Measurements from ENCODE around the gene TIAM1. TPM values are rescaled to one million over a fixed set of nuclear protein-coding genes. Genes with fewer than 3 reads are reported as not detected.

The TIAM1 gene
- total and polyA plus RNA-seq, 2 donors from 2014 or later: 4.6 to 30.0 TPM

DNA sequence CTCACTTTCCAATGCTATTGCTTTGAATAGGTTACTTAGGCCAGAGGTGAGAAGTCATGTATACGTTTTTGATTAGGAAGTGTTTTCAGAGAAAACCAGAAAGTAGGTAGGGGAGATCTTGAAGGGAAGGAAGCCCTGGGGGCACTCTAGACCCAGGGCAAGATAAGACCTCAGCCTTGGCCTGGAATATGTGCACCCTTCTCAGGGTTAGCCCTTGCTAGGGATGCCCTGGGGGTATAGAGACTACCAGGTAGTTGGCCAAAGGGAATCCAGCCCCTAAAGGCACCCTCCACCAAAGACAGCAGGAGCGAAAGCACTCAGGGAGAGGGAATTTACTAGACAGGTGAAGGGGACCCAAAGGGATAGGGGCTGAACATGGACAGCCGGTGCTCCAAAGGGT is 7.0 kb downstream of the TIAM1 start:
- H3K4me1 ChIP-seq (ENCODE audit: control insufficient read depth in 2 of 3, insufficient read depth in 2 of 3, low read depth in 1 of 3, low read length in 3 of 3): no peaks in the 10 kb centered on the region
- TF ChIP-seq, protein P1, sequence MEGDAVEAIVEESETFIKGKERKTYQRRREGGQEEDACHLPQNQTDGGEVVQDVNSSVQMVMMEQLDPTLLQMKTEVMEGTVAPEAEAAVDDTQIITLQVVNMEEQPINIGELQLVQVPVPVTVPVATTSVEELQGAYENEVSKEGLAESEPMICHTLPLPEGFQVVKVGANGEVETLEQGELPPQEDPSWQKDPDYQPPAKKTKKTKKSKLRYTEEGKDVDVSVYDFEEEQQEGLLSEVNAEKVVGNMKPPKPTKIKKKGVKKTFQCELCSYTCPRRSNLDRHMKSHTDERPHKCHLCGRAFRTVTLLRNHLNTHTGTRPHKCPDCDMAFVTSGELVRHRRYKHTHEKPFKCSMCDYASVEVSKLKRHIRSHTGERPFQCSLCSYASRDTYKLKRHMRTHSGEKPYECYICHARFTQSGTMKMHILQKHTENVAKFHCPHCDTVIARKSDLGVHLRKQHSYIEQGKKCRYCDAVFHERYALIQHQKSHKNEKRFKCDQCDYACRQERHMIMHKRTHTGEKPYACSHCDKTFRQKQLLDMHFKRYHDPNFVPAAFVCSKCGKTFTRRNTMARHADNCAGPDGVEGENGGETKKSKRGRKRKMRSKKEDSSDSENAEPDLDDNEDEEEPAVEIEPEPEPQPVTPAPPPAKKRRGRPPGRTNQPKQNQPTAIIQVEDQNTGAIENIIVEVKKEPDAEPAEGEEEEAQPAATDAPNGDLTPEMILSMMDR (IDR thresholded peaks at IDR 0.05; ENCODE audit: borderline replicate concordance, extremely low read depth, insufficient read depth): no peak
- DNase-seq (no peak), FAIRE-seq (no peak)
- H3K27ac ChIP-seq (ENCODE audit: low read depth in 2 of 2, low read length in 2 of 2): no peak overlapping the region
- H3K36me3 ChIP-seq (ENCODE audit: control insufficient read depth in 2 of 3, insufficient read depth in 3 of 3, low read length in 3 of 3): no peaks in the 10 kb centered on the region
- H3K4me3 ChIP-seq (ENCODE audit: low read length in 3 of 3): no peak overlapping the region
- H3K9me3 ChIP-seq (ENCODE audit: control insufficient read depth in 2 of 3, insufficient read depth in 1 of 3, low read length in 3 of 3): no peaks in the 10 kb centered on the region
- H3K27me3 ChIP-seq (ENCODE audit: control insufficient read depth, insufficient read depth, low read length): no peaks in the 10 kb centered on the region
- intact Hi-C loops (cut with DNase I): no loop called here
- no peak overlapping the region for H3K9ac ChIP-seq (ENCODE audit: low read length in 3 of 3)

DNA sequence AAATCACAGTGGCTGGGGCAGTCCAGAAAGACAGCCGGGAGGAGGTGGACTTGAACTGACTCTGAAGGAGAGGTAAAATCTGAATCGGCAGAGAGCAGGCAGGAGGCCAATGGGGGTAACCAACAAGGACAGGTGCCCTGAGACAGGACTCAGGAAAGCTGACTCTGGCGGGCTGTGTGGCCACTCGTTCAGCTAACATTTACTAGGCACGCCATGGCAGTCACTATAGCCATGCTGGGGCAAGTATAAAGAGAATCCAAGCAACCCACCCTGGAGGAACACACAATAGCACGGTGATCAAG is 7.4 kb downstream of the TIAM1 start:
- Histone ChIP-seq H3K4me1 (ENCODE audit: control insufficient read depth in 2 of 3, insufficient read depth in 2 of 3, low read depth in 1 of 3, low read length in 3 of 3) (no peaks in the 10 kb centered on the region), H3K27me3 (ENCODE audit: control insufficient read depth, insufficient read depth, low read length) (no peaks in the 10 kb centered on the region), H3K9me3 (ENCODE audit: control insufficient read depth in 2 of 3, insufficient read depth in 1 of 3, low read length in 3 of 3) (no peaks in the 10 kb centered on the region), H3K9ac (ENCODE audit: low read length in 3 of 3) (no peak overlapping the region), H3K36me3 (ENCODE audit: control insufficient read depth in 2 of 3, insufficient read depth in 3 of 3, low read length in 3 of 3) (no peaks in the 10 kb centered on the region), H3K4me3 (ENCODE audit: low read length in 3 of 3) (no peak overlapping the region), H3K27ac (ENCODE audit: low read depth in 2 of 2, low read length in 2 of 2) (no peak overlapping the region)
- intact Hi-C loops (cut with DNase I): no loop called here
- TF ChIP-seq, protein P1 (IDR thresholded peaks at IDR 0.05; ENCODE audit: borderline replicate concordance, extremely low read depth, insufficient read depth): no peak
- FAIRE-seq (no peak), DNase-seq (no peak)

DNA sequence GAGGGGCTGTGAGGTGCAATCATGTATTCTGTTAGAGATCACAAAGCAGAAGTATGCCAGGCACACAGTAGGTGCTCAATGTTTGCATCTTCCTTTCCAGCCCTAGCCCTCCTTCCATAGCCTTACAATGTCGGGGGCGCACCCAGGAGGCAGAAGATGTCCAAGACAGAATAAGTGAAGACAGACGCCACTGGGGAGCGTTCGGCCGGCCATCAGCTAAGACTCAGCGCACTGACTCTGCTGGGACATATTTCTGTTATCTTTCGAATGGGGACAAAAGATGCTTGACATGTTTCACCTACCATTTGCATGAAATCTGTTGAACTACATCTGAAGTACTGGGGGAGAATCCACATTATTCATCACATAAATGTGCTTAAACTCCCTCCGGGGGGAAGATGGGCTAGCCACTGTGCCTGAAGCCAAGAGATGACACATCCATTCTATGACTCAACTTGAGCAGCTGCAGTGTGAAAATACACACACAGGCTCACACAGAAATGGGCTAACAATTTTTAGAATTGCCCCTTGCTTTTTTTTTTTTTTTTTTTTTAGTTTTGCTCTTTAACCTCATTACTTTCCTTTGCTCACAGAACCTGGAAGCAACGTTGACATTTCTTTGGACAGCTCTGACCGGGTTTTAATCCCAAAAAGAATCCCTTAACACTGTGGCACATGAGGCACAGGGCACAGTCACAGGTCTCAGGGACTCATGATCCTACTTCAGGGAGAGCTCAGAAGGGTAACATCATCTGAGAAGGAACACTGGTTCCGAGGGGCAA is 7.9 kb downstream of the TIAM1 start:
- FAIRE-seq (no peak), DNase-seq (no peak)
- intact Hi-C loops (cut with DNase I): no loop called here
- TF ChIP-seq, protein P1 (IDR thresholded peaks at IDR 0.05; ENCODE audit: borderline replicate concordance, extremely low read depth, insufficient read depth): no peak
- Histone ChIP-seq H3K36me3 (ENCODE audit: control insufficient read depth in 2 of 3, insufficient read depth in 3 of 3, low read length in 3 of 3) (no peaks in the 10 kb centered on the region), H3K9me3 (ENCODE audit: control insufficient read depth in 2 of 3, insufficient read depth in 1 of 3, low read length in 3 of 3) (no peaks in the 10 kb centered on the region), H3K27ac (ENCODE audit: low read depth in 2 of 2, low read length in 2 of 2) (no peak overlapping the region), H3K4me3 (ENCODE audit: low read length in 3 of 3) (no peak overlapping the region), H3K27me3 (ENCODE audit: control insufficient read depth, insufficient read depth, low read length) (no peaks in the 10 kb centered on the region), H3K4me1 (ENCODE audit: control insufficient read depth in 2 of 3, insufficient read depth in 2 of 3, low read depth in 1 of 3, low read length in 3 of 3) (no peaks in the 10 kb centered on the region), H3K9ac (ENCODE audit: low read length in 3 of 3) (no peak overlapping the region)

All from kidney (tissue), 14 donors.